Astrocyte of the spinal cord (primary cell): ENCODE results near the gene SH3RF2.

Experiments
- DNase-seq: peaks from one replicate; pipeline ENCODE4 v3.0.0; 2011; ENCODE audit warnings: low read depth, low spot score
- H3K4me3 ChIP-seq: 2 replicates; pipeline ENCODE4 v1.5.1; 2011; ENCODE audit warnings: low read depth, mild to moderate bottlenecking, low read length, moderate library complexity
- CTCF ChIP-seq: IDR thresholded peaks from 2 replicates; pipeline ENCODE4 v1.5.1; 2012; ENCODE audit warnings: low read depth, mild to moderate bottlenecking, low read length, inconsistent platforms
- in situ Hi-C: cut with HindIII; loops from 2 replicates; pipeline ENCODE4 v1.10.0; 2017; ENCODE audit warnings: low sequenced_read_pairs

SH3RF2 gene

GRCh38 chr5:145975001-145975360 lies 38.6 kb downstream of the SH3RF2 start:
- no peak for DNase-seq
- no peak for TF ChIP-seq CTCF
- H3K4me3 ChIP-seq: no peak overlapping the region
- in situ Hi-C loops: no loop called here

GRCh38 chr5:145975361-145976066 lies 39.1 kb downstream of the SH3RF2 start:
- DNase-seq: peak; percentile 94
- in situ Hi-C loops: no loop called here
- H3K4me3 ChIP-seq: no peak overlapping the region
- TF ChIP-seq CTCF: no peak

GRCh38 chr5:145976431-145977155 lies 40.2 kb downstream of the SH3RF2 start:
- DNase-seq: peak; percentile 65
- in situ Hi-C loops: no loop called here
- no peak overlapping the region for H3K4me3 ChIP-seq
- no peak for TF ChIP-seq CTCF

GRCh38 chr5:145978171-145978570 lies 41.8 kb downstream of the SH3RF2 start:
- DNase-seq: no peak
- TF ChIP-seq CTCF: no peak
- no peak overlapping the region for H3K4me3 ChIP-seq
- in situ Hi-C loops: no loop called here

- peak; percentile 19 for DNase-seq
- TF ChIP-seq CTCF: no peak
- in situ Hi-C loops: no loop called here
- H3K4me3 ChIP-seq: no peak overlapping the region
These were observed 42.3 kb downstream of the SH3RF2 start for GRCh38 chr5:145978708-145979107.

GRCh38 chr5:145979270-145980223 lies 43.2 kb downstream of the SH3RF2 start:
- H3K4me3 ChIP-seq: no peak overlapping the region
- no peak for DNase-seq
- no peak for TF ChIP-seq CTCF
- in situ Hi-C loops: no loop called here
